Left cardiac atrium (tissue), 4 donors: ENCODE results near the gene CRYBG1. TPM values are rescaled to one million over a fixed set of nuclear protein-coding genes. Genes with fewer than 3 reads are reported as not detected.

Source experiments
- ATAC-seq, 2 donors: fragments of 200-7000 bp; cut with Tn5 transposase; one replicate each; pipeline ENCODE4 v1.9.1; 2020; ENCODE audit warnings: mild to moderate bottlenecking in 2 of 2, moderate library complexity in 2 of 2
- DNase-seq: peaks from one replicate; pipeline ENCODE4 v3.0.0-alpha.2; 2020
- intact Hi-C, 2 donors: fragments of 100-400 bp; cut with DNase I; formaldehyde crosslinking; loops; one replicate each; pipeline versions ENCODE4 v1.14.1 to v1.15.1; 2022 to 2023
- long read RNA-seq: library from polyadenylated mRNA; unstranded; transcript quantifications from one replicate; pipeline ENCODE4 v2.0.0, GENCODE V29; 2021
- total RNA-seq, 2 donors: library from RNA; stranded (reverse); fragmentation: NEBNext Ultra II Directional; extraction: Animal tissue kit (Norgen Biotek cat#: 25700); gene quantifications; one replicate each; pipeline ENCODE4 v1.2.1, GENCODE V29; 2021
- donor health status: DM: no; HTN: yes; CAD: no.
- donor health status: DM: no; HTN: yes; CAD: no; lungs with severe emphysema.
- donor health status: DM: yes; HTN: yes; CAD: no.
- donor health status: Dilated cardiomyopathy.

Gene CRYBG1, protein sequence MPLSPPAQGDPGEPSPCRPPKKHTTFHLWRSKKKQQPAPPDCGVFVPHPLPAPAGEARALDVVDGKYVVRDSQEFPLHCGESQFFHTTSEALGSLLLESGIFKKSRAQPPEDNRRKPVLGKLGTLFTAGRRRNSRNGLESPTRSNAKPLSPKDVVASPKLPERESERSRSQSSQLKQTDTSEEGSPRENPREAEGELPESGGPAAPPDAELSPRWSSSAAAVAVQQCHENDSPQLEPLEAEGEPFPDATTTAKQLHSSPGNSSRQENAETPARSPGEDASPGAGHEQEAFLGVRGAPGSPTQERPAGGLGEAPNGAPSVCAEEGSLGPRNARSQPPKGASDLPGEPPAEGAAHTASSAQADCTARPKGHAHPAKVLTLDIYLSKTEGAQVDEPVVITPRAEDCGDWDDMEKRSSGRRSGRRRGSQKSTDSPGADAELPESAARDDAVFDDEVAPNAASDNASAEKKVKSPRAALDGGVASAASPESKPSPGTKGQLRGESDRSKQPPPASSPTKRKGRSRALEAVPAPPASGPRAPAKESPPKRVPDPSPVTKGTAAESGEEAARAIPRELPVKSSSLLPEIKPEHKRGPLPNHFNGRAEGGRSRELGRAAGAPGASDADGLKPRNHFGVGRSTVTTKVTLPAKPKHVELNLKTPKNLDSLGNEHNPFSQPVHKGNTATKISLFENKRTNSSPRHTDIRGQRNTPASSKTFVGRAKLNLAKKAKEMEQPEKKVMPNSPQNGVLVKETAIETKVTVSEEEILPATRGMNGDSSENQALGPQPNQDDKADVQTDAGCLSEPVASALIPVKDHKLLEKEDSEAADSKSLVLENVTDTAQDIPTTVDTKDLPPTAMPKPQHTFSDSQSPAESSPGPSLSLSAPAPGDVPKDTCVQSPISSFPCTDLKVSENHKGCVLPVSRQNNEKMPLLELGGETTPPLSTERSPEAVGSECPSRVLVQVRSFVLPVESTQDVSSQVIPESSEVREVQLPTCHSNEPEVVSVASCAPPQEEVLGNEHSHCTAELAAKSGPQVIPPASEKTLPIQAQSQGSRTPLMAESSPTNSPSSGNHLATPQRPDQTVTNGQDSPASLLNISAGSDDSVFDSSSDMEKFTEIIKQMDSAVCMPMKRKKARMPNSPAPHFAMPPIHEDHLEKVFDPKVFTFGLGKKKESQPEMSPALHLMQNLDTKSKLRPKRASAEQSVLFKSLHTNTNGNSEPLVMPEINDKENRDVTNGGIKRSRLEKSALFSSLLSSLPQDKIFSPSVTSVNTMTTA (N-terminal part only)
- total RNA-seq = 1 to 10 TPM; 3.5 to 5.6 TPM
- long read RNA-seq, partial matches to known transcripts = 1 of 2 reads
- long read RNA-seq, other reads (novel, unspliced or antisense) = 1 of 2 reads

DNA sequence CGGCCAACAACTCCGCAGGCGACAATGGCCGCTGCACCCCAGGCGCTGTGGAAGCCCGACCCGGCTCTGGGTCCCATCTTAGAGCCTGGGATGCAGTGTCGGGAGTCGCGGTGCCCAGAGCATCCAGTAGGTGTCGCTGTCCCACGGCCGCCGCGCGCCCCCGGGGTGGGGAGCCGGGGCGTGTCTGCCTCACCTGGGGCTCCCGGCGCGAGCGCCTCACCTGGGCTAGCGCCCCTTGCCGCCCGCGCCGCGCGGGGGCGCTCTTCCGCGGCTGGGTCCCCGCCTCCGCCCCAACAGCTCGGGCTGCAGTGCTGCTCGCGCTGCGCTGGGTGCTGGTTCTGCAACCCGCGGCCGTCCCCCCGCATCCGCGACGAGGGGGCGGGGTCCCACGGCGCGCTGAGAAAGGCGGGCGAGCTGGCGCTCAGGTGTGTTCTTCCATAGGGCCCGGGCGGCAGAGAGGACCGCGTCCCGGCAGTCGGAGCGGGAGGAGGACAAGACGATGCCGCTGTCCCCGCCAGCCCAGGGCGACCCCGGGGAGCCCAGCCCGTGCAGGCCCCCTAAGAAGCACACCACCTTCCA lies at the start of gene CRYBG1:
Gene CRYBG1 (plus strand): TSS at position 308 of the 579 bp plus-strand sequence. CDS start 192 bp downstream, at position 500.
- DNase-seq (peak; percentile 33), ATAC-seq (peak; percentile 67 to 84)
- intact Hi-C loops = no loop called here

DNA sequence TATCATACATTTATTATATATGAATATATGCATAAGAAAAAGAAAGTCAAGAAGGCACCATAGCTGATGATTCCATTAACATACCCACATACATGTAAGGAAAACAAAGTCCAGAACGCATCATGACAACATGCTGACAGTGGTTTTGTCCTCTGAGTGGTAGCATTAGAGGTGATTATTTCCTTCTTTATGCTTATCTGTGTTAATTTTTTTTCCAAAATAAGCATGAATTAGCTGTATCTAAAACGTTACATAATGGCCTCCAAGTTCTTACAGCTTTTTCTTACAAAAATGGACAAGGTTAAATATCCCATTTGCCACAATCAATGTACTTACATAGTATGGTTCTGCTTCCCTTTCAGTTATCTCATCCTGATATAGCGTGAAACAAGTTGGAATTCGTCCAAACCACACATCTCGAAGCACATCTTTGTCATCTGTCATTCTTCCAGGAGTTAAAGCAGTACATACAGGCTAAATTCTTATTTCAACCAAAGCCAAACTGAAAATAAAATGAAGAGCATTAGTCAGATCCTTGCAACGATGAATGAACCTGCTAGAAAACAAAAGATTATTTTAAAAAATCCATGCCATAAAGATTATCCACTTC lies 44.6 kb upstream of the CRYBG1 start:
- intact Hi-C loops = no loop called here
- no peak for DNase-seq
- no peak for ATAC-seq

DNA sequence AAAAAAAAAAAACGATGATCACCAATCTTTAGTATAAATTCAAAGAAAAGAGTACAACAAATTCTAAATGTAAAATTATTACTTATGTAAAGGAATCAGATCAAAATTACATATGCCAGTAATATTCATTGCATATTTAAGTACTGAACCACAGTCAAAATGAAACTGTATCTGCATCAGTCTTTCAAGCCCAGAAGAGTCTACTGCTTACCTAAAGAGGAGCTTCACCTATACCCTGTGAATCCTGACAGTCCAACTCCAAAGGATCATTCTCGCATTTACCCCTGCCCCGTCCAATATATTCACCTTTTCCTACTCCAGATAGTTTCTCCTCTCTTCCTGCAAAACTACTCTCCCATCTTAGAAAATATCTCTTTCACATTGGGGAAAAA lies 44.1 kb upstream of the CRYBG1 start:
- ATAC-seq (no peak), DNase-seq (no peak)
- intact Hi-C loops = no loop called here

DNA sequence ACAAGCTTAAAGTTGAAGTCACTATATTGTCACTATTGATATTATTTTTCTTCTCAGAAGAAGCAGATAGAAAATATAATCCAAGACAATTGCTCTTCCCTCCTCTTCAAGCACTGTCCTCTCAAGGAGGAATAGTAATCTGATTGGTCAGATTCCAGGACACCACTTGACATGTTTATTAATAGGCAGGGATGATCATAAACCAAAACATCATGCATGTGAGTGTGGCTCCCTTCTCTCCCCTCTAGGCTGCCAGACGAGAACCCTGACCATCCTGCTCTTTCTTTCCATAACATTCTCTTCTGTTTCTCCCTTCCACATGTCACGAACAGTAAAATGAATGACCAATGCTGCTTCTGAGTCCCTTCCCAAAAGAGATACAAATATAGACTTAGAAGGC lies 42.5 kb upstream of the CRYBG1 start:
- intact Hi-C loops = no loop called here
- DNase-seq (no peak), ATAC-seq (peak in 1 of 2 donors; percentile 57)

DNA sequence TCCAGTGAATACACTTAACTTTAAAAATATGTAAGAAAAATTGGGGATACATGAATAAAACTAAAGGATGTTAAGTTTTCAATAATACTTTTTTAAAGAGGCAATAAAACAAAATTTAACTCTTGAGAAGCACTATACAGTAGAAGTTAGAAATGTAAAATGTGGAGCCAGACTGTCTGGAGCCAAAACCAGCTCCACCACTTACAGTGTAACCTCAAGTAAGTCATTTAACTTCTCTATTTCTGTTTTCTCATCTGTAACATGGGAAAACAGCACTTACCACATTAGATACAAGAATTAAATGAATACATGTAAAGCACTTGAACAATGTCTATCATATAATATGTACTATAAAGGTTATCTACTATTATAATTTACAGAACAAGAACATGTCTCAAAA lies 41.7 kb upstream of the CRYBG1 start:
- ATAC-seq (no peak), DNase-seq (no peak)
- intact Hi-C loops = no loop called here

DNA sequence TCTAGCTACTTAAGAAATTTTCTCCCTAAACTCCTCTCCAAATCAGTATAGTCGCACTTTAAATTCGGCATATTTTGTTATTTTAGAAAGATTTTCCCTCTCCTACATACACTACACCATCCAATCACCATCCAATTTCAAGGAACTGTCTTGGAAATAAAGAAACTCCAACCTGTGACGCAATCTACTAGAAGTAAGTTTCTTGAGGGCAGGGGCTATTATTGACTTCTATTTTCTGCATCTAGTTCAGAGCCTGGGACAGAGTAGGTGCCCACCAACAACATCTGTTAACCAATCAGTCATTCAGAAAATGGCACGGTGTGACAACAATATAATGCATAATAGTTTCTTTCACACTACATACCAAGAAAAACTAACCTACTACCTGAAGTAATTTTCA lies 38.6 kb upstream of the CRYBG1 start:
- DNase-seq (no peak), ATAC-seq (no peak)
- intact Hi-C loops = no loop called here

DNA sequence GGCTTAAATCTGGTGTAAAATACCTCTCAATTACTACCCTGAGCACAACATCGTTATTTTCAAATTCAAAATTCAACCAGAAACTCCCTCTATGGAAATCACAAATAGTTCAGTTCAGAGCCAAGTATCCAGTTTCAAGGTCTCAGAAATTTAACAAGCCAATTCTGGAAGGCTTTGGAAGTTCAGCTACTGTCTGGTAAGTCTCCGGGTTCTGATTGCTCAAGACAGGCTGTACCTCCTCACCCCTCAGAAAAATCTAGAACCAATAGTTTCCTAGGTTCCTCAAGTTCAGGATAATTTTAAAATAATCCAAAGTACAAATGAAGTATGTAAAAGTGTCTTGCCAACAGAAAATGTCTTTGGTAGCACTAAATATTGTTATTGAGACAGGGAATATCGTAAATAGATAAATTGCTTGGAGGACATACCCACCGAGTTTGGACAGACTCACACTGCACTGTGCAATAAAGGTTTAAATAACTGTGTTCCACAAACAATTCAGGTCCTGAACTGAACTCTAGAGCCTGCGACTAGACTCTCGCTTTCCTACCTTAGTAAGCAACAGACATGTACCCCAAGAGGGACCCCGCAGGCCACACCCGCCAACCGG lies 35.7 kb upstream of the CRYBG1 start:
- DNase-seq = no peak
- intact Hi-C loops = no loop called here
- ATAC-seq = no peak

DNA sequence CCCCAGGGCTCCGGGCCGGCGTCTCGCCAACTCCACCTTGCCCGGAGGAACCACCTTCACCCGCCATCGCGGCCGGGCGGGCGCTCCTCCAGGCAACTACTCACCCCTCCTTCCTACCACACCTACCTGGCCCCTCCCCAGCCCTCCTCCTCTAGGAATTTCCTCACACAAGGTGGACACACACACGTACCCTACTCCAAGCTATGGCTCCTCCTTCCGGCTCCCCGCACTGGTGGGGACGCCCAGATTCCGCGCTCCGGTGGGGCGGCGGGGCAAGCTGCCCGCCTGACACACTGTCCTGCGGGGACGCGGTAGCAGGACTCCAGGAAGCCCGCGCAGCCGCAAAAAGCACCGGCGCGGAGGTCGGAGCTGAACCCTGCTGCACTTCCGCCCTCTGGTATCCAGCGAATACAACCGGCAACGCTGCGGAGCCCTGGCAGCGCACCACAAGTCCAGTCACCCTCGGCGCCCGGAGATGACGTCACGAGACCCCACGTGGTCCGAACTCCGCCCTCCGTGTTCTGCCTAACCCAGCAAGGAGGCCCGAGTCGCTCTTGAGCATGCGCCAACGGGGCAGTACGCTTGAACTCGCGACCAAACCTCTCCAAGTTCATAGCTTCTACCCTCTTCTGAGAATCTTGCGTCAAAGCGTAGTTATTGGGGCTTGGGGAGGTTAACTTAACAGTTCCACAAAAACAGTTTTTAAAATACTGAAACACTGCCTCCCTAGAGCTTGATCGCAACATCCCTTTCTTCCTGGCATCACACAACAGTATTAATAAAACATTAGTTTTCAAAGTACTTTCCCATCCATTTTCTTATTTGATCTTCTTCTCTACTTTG lies 35.0 kb upstream of the CRYBG1 start, which contains the start of gene ATG5:
Gene ATG5 (minus strand): TSS at position 425 of the 843 bp plus-strand sequence. CDS start 9,552 bp downstream, outside the sequence.
- peak; percentile 99 for DNase-seq
- intact Hi-C loops = no loop called here

DNA sequence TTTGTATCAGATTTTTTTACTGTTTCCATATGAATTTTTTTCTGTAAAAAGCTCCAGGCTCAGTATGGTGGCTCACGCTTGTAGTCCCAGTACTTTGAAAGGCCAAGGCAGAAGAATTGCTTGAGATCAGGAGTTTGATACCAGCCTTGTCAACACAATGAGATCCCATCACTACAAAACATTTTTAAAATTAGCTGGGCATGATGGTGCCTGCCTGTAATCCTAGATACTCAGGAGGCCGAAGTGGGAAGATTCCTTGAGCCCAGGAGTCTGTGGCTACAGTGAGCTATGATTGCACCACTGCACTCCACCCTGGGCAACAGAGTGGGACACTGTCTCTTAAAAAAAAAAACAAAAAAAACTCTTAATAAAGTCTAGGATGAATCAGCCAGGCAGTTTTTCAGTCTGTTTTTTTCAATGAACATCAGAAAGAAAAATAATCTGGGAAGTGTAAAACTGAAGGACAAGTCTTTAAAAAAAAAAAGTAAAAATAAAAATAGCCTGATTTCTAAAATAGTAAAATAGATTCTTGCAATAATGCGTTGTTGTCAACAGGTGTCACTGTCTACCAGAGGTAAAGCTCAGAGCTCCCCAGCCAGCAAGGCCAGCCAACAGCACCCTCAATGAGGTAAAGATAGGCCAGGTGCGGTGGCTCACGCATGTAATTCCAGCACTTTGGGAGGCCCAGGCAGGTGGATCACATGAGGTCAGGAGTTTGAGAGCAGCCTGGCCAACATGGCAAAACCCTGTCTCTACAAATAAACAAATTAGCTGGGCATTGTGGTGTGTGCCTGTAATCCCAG lies 25.7 kb upstream of the CRYBG1 start:
- ATAC-seq = peak; percentile 64 to 67
- DNase-seq = peak; percentile 41
- intact Hi-C loops = loop anchor here (5.0 kb wide), 2 partner anchors 232 to 642 kb away; no protein-coding TSS in a partner anchor

More for the DNA sequence above, 35.0 kb upstream of the CRYBG1 start, which contains the start of gene ATG5:
- ATAC-seq = peak; percentile 99

DNA sequence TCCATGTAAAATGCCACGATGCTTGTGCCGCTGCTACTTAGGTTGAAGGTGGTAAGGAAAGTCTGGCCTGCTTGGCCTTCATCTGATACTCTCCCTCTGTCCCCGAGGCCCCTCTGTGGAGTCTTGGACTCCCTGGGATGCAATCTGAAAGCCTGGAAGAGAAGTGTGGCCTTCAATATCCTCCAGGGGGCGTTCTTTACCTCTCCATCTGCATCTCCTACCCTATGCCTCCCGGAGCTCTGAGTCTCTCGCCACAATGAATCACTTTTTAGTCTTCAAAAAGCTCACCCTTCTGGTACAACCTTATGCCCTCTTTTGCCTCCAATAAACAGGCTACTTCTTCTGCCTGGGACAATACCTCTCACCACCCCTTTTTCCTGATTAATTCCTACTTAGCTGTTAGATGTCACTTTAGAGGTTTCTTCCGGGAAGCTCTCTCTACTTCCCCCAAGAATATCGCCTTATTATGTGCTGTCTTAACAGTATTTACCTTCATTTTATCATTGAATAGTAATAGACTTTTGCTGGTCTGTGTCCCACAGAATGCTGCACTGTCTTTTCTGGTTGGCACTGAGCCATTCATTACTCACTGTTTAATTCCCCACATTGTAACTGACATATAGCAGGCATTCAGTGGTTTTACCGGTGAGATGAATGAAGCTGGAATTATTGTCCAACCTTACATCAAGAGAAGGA lies 21.0 kb upstream of the CRYBG1 start:
- intact Hi-C loops = loop anchor here (5.0 kb wide), 2 partner anchors 228 to 638 kb away; no protein-coding TSS in a partner anchor
- ATAC-seq = peak; percentile 68 to 88
- DNase-seq = no peak

DNA sequence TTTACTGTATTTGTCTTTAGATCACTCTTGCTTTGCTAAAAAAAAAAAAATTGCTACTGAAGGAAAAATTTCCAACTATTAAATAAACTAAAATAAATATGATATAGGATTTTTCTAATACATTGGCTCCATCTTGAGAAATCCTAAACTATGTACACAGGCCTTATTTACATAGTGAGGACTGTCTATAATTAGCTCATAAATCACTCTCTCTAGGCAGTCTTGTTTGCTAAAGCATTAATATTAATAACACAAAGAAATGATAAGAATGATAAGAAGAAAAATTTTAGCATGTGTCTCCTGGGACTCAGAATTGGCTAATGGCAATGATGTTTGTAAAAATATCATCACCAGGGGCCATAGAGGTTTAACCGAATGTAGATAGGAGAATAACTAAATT lies 13.3 kb upstream of the CRYBG1 start:
- intact Hi-C loops = no loop called here
- no peak for ATAC-seq
- DNase-seq = no peak

DNA sequence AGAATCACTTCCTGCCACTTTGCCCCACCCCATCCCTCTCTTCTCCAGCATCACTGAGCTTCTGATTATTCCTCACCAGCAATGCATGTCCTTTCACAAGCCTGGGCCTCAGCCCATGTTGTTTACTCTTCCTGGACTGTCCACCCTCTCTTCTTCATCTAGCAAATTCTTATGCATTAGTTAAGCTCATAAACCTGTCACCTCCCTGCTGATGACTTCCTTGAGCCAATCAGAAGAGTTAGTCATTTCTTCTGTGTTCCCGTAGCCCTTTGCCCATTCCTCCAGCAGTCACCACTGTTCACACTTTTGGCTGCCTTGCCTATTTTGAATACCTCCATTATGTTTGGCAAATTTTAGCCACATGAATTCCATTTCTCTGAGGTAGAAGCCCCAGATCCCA lies 4.1 kb upstream of the CRYBG1 start:
- ATAC-seq (no peak), DNase-seq (no peak)
- intact Hi-C loops = no loop called here

DNA sequence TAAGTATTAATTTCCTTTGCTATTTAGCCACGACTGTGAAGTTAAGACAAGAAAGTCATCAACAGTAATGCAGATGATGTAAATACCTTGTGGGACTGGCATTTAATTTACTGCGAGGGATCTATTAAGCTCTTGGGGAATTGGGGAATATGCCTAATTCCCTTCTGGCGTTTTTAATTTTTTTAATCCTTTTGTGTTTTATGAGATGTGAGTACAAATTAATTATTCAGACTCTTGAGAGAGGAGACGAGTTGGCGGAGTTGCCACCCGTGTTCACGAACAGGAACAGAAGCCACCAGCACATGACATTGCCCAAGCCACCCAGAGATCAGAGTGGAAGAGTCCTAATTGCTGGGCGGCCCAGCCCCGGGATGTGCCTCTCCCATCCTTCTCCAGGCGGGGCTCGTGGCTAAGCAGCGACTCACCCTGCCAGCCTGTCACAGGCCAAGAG lies 533 bp upstream of the CRYBG1 start:
- intact Hi-C loops = no loop called here
- ATAC-seq (no peak), DNase-seq (no peak)

DNA sequence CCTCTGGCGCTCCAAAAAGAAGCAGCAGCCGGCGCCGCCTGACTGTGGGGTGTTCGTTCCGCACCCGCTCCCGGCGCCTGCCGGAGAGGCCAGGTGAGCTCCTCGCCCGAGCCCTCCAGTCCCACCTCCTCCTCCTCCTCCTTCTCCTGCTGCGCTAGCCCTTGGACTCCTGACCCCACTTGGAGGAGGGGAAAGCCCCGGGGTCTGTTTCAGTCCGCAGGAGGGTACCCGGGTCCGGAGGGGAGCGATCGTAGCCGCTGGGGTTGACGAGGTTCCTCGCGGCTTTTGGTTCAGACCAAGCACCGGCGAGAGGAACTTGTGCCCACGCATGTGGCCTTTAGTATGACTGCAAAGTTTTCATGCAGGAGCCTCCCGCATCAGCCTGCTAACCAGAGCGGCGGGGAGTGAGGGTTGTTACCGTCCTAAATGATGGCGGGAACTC lies 493 bp downstream of the CRYBG1 start:
- ATAC-seq (peak; percentile 17 to 19), DNase-seq (no peak)
- intact Hi-C loops = no loop called here

DNA sequence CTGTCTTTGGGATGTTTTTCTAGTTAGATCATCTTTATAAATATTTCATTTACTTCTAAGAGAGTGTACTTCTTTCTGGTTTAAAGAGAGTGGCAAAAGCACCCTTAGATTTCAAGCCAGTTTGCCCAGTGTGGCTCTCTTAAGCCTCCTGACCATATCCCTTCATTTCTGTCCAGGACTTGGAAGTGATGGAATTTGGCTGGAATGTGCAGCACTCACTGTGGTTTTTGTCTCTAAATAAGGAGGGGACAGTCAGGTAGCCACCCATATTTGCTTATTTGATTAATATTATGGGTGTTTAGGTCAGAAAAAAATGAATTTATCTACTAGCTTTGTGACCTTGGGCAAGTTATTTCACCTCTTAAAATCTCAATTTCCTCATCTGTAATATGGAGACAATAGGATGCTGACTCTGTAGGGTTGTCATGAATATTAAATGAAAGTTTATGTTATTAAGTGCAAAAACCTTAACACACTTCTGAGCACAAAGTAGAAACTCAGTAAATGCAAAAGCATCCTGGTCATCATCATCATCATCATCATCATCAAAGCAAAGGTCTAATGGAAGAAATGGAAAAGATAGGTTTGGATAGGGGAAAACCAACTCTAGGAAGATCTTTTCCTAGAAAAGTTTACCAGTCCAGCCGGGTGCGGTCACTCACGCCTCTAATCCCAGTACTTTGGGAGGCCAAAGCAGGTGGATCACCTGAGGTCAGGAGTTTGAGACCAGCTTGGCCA lies 3.1 kb downstream of the CRYBG1 start:
- ATAC-seq = no peak
- DNase-seq = no peak
- intact Hi-C loops = no loop called here
